Smooth muscle cell (in vitro differentiated cells): ENCODE data around the gene H2AZ2. TPM values are rescaled to one million over a fixed set of nuclear protein-coding genes. Genes with fewer than 3 reads are reported as not detected.

Experiments used
- DNase-seq: peaks from one replicate; lab custom pipeline; 2025; ENCODE audit not compliant: unreplicated experiment; lab: John Stamatoyannopoulos, UW
- H2AFZ ChIP-seq: fragments of 200-600 bp; sonication (generic); 2 replicates; pipeline ENCODE4 v1.6.0; 2016; ENCODE audit warnings: antibody characterized with exemption, low read depth, mild to moderate bottlenecking
- H3F3A ChIP-seq: fragments of 200-600 bp; sonication (generic); 2 replicates; pipeline ENCODE4 v1.6.0; 2017; ENCODE audit warnings: antibody characterized with exemption, low read depth
- H3K27ac ChIP-seq: fragments of 200-600 bp; sonication (generic); 2 replicates; pipeline ENCODE4 v1.5.1; 2016; ENCODE audit warnings: low read depth, mild to moderate bottlenecking
- H3K27me3 ChIP-seq: fragments of 200-600 bp; sonication (generic); 2 replicates; pipeline ENCODE4 v1.6.1; 2016; ENCODE audit warnings: low read depth, mild to moderate bottlenecking
- H3K36me3 ChIP-seq: fragments of 200-600 bp; sonication (generic); 2 replicates; pipeline ENCODE4 v1.5.1; 2016; ENCODE audit warnings: low read depth
- H3K4me1 ChIP-seq: fragments of 200-600 bp; sonication (generic); 2 replicates; pipeline ENCODE4 v1.5.1; 2016; ENCODE audit warnings: low read depth
- H3K4me2 ChIP-seq: fragments of 200-600 bp; sonication (generic); 2 replicates; pipeline ENCODE4 v1.6.0; 2016; ENCODE audit warnings: mild to moderate bottlenecking
- H3K4me3 ChIP-seq: fragments of 200-600 bp; sonication (generic); 2 replicates; pipeline ENCODE4 v1.5.1; 2016; ENCODE audit warnings: mild to moderate bottlenecking
- H3K79me2 ChIP-seq: fragments of 200-600 bp; sonication (generic); 2 replicates; pipeline ENCODE4 v1.6.0; 2016; ENCODE audit warnings: low read depth, mild to moderate bottlenecking
- H3K9ac ChIP-seq: fragments of 200-600 bp; sonication (generic); 2 replicates; pipeline ENCODE4 v1.6.0; 2016; ENCODE audit warnings: low read depth
- H3K9me3 ChIP-seq: fragments of 200-600 bp; sonication (generic); replicated peaks from 2 replicates; pipeline ENCODE4 v1.5.1; 2016; ENCODE audit warnings: low read depth
- H4K20me1 ChIP-seq: fragments of 200-600 bp; sonication (generic); 2 replicates; pipeline ENCODE4 v1.6.0; 2016; ENCODE audit warnings: low read depth
- WGBS: methylation state at CpG from one replicate; pipeline ENCODE4 v1.1.7; 2016; ENCODE audit warnings: low lambda C conversion rate; 5-methylcytosine and 5-hydroxymethylcytosine counted together
- polyA plus RNA-seq: library from polyadenylated mRNA; unstranded; fragments of >200 nt; fragmentation: Nextera tagmentation; extraction: Ambion mirVana; gene quantifications from 2 replicates; pipeline ENCODE4 v1.2.1, GENCODE V29; 2016
- total RNA-seq: library from RNA; depleted of rRNA; stranded (reverse); fragments of >200 nt; gene quantifications from 2 replicates; pipeline ENCODE4 v1.2.3, GENCODE V29; 2014
- TF ChIP-seq, protein P1 (sequence below): fragments of 200-600 bp; sonication (generic); IDR thresholded peaks from 2 replicates; pipeline ENCODE4 v1.5.1; 2017; ENCODE audit warnings: borderline replicate concordance, mild to moderate bottlenecking, antibody characterized with exemption; ENCODE audit not compliant: insufficient read depth, poor library complexity, severe bottlenecking

The H2AZ2 gene
- total and polyA plus RNA-seq, 2 experiments from 2014 or later, result 122 to 135 TPM

DNA sequence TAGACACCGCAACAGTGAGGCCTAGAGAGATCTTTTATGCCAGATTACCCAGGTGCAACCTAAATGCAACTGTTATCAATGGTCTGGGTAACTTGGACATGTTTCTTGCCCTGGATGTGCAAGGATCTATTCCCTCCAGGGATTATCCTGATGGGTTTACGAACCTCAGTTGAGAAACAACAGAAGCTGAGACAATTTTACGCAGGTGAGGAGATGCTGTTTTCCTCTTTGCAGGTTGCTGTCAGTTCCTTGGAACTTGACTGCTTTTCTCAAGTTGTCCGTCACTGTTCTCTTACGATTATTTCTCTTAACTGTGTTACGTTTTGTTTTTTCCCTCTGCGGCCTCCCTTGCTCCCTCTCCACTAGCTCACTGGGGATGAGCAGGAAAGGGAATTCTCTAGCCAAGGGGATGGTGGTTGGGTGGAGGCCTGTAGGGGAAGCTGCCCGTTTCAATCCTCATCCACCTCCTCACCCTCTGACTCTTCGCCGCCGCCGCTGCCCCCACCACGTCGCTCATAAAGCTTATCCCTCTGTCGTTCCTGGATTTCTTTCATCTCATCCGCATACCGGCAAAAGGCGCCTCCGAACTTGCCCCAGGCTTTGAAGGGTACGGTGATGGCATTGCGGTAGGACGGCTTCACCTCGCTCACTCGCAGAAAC, 36.2 kb upstream of the H2AZ2 start:
- no peak overlapping the region for H2AFZ ChIP-seq

DNA sequence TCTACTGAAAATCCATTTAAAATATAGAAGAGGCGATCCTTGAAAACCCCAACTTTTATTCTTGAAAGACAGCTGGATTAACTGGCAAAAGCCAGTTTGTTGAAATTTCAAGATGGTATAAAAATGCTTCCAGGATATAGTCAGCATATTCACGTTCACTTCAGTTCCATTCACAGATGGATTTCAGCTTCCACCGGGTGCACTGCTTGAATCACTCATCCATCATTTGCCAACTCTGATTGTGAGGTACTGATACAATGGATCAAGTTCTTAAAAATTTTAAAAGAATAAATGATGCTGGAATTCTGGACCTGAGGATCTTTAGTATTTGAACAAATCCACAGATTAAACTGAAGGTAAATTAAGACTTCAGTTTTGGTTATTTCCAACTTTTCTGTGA, 35.0 kb upstream of the H2AZ2 start:
- peak overlapping the region; percentile 84 for H3K4me3 ChIP-seq
- H3K9me3 ChIP-seq, result no peaks in the 10 kb centered on the region
- 78% methylated on average over 3 of the region's 3 CpGs for WGBS
- no peak overlapping the region for H2AFZ ChIP-seq
- H3K79me2 ChIP-seq, result peaks cover 71% of the 10 kb centered on the region
- H3K4me2 ChIP-seq, result peak overlapping the region; percentile 89
- H3K27ac ChIP-seq, result peak overlapping the region; percentile 99
- H3K4me1 ChIP-seq, result peaks cover 44% of the 10 kb centered on the region
- no peak for DNase-seq
- no peaks in the 10 kb centered on the region for H3K27me3 ChIP-seq
- H4K20me1 ChIP-seq, result peaks cover 64% of the 10 kb centered on the region
- H3F3A ChIP-seq, result peaks cover 31% of the 10 kb centered on the region
- no peaks in the 10 kb centered on the region for H3K36me3 ChIP-seq
- peak overlapping the region; percentile 46 for H3K9ac ChIP-seq
- TF ChIP-seq, protein P1, sequence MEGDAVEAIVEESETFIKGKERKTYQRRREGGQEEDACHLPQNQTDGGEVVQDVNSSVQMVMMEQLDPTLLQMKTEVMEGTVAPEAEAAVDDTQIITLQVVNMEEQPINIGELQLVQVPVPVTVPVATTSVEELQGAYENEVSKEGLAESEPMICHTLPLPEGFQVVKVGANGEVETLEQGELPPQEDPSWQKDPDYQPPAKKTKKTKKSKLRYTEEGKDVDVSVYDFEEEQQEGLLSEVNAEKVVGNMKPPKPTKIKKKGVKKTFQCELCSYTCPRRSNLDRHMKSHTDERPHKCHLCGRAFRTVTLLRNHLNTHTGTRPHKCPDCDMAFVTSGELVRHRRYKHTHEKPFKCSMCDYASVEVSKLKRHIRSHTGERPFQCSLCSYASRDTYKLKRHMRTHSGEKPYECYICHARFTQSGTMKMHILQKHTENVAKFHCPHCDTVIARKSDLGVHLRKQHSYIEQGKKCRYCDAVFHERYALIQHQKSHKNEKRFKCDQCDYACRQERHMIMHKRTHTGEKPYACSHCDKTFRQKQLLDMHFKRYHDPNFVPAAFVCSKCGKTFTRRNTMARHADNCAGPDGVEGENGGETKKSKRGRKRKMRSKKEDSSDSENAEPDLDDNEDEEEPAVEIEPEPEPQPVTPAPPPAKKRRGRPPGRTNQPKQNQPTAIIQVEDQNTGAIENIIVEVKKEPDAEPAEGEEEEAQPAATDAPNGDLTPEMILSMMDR, result no peak

More for the DNA sequence above, 36.2 kb upstream of the H2AZ2 start:
- H3K36me3 ChIP-seq, result no peaks in the 10 kb centered on the region
- H3K9me3 ChIP-seq, result no peaks in the 10 kb centered on the region
- peaks cover 28% of the 10 kb centered on the region for H3F3A ChIP-seq
- H3K9ac ChIP-seq, result peak overlapping the region; percentile 99
- peak overlapping the region; percentile 89 for H3K4me2 ChIP-seq
- H3K4me1 ChIP-seq, result peaks cover 44% of the 10 kb centered on the region
- H3K79me2 ChIP-seq, result peaks cover 61% of the 10 kb centered on the region
- H3K4me3 ChIP-seq, result peak overlapping the region; percentile 84
- WGBS, result 20% methylated on average over 24 of the region's 24 CpGs
- peak overlapping the region; percentile 99 for H3K27ac ChIP-seq
- TF ChIP-seq, protein P1, result no peak
- no peaks in the 10 kb centered on the region for H3K27me3 ChIP-seq
- H4K20me1 ChIP-seq, result peaks cover 52% of the 10 kb centered on the region
- no peak for DNase-seq

DNA sequence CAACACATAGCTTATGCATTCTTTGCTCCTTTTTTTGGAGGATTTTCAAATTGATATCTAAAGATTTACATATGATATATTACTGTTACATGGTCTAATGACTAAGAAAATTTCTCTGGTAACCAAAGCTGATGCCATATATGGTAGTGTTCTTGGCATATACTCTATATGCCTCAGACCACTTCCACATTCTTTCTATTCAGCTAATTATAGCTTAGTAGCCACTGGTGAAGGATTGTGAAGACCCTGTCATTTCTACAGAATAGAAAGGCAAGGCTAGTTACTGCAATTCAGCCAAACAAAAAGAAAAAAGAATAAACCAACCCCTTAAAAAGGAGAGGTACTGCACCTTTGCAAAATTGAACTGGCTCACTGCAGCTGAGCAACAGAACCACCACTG, 33.7 kb upstream of the H2AZ2 start:
- H4K20me1 ChIP-seq, result peaks cover 75% of the 10 kb centered on the region
- peak overlapping the region; percentile 84 for H3K4me3 ChIP-seq
- H3K9me3 ChIP-seq, result no peaks in the 10 kb centered on the region
- peaks cover 44% of the 10 kb centered on the region for H3K4me1 ChIP-seq
- H3K4me2 ChIP-seq, result peak overlapping the region; percentile 89
- TF ChIP-seq, protein P1, result no peak
- H3K27ac ChIP-seq, result peak overlapping the region; percentile 99
- H3K9ac ChIP-seq, result peak overlapping the region; percentile 46
- no peak overlapping the region for H2AFZ ChIP-seq
- DNase-seq, result no peak
- H3F3A ChIP-seq, result peaks cover 40% of the 10 kb centered on the region
- no peaks in the 10 kb centered on the region for H3K27me3 ChIP-seq
- peaks cover 69% of the 10 kb centered on the region for H3K79me2 ChIP-seq
- H3K36me3 ChIP-seq, result no peaks in the 10 kb centered on the region
